AG08395 (cell line): ENCODE measurements around the gene CNOT1.
"Not testable (repeated sequence)": the region's sequence is repeated elsewhere in the genome, so short reads cannot be mapped to it uniquely, and the experiment has no call there.

Source experiments
- DNase-seq: peaks from one replicate; pipeline ENCODE4 v3.0.0; 2012; ENCODE audit warnings: mixed read lengths, low spot score

Gene CNOT1

DNA sequence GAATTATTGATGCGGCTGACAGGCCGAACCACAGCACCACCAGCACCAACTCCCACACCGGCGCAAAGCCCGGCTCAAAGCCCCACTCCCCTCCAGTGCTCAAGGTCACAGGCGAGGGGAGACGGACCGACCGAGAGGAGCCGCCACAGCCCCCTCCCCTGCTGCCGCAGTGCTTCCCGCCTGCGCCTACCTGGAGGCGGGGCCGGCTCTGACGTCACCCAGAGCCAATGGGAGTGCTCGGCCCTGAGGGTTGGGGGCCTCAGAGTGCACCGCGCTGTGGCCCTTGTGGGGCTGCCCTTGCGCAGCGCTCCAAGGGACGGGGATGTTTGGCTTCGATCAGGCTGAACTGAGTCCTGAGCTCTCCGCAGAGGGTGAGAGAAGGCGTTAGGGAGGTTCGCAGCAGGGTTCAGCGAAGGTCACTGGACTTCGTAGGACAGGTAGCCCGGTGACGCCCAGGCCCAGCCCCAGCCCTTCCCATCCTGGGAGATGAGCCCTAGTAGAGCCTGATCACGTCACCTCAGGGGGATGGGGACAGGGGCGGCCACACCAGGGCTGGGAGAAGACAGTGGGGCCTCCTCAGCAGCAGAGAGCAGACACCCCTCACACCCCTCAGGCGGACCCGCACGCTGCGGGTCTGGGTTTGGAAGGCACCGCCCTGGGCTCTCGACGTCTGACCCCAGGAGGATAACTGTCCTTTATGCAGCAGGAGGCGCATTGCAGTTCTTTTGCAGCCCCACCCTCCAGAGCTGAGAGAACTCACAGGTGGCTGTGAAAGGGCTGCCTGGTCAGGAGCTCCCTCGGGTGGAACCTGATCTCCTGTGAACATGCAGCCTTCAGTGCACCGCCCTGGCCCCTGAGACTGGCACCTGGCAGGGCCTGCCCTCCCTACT, 128.1 kb downstream of the CNOT1 start:
- DNase-seq = no peak

DNA sequence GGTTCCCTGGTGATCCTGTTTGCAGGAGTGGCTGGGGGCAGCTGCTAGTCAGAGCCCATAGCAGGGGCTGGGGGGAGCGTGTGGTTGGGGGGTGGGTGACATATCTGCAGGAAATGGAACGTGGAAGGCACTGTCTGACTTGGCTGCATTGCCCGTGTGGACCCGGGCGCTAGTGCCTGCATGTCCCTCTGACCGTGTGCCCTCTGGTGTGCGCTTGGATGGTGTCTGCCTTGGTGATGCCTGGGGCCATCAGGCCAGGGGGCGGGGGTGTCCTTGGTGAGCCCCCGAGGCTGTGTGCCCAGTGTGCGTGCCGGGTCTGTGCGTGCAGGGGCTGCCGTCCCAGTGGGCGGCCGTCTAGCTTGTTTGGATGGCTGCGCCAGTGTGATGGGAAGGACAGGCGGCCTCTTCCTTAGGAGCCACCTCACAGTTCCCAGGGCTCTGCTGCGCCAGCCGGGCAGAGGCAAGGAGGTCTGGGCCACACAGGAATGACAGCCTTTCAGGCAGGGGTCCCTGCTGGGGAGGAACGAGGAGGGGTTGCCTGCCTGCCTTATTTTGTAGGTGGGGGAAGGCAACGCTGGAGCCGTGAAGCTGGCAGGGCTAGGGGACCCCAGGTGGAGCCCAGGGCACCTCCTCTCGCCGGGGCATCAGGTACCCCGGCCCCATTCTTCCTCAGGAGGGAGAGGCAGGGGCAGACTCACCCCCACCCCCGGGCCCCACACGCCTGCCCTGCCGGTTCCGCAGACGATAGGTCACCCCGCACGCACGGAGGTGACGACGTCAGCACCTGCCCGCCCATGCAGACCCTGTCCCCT, 129.0 kb downstream of the CNOT1 start:
- no peak for DNase-seq

DNA sequence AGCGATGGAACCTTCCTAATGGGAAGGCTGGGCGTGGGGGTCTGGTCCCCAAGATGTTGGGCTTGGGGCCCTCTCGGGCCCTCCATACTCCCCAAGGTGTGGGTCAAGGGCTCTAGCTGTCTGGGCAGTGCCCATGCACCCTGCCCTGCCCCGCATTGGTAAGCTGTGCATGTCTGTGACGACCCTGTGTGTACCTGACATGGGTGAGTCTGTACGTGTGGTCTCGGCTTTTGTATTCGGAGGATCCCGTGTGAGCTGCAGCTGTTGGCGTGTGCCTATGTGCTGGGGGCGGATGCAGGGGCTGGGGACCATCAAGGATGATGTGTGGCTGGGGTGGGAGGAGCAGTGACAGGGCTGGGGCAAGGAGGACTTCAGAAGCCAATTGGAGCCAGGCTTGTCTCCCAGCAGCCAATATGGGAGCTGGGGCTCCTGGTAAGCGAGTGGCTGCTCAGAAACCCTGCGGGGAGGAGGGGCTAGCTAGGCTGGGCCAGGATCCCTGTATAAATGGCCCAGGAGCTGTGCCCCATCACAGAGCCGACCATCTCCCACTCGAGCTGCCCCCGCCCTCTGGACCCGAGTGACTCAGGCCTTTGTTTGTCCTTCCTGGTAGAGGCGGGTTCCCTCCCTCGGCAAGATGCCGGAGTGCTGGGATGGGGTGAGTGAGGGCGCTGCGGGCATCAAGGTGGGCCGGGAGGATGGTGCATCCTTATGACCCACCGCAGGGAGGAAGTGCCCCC, 129.8 kb downstream of the CNOT1 start, which contains the start of gene NDRG4:
Gene NDRG4, plus strand, starts transcription at position 529 of the 737 bp plus-strand sequence. Its CDS starts 106 bp downstream, at position 635.
- peak; percentile 80 for DNase-seq

DNA sequence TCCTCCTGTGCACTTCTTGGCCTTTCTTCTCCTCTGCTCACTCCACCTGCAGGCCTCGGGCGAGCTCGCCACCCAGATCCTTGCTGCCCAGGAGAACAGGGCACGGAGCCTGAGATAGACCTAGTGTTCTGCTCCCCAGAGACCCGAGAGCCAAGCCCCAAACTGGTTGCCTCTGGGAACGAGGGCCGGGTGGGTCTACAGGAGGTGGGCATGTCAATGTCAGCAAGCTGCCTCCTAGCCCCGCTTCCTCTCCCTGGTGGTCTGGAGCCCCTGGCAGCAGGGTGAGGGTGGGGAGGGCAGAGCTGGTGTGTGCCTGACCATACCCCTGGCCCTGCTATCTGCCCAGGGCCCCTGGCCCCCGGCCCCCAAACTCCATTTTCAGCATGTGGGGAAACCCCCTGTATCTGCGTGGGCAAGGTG, 130.5 kb downstream of the CNOT1 start:
- DNase-seq = no peak

DNA sequence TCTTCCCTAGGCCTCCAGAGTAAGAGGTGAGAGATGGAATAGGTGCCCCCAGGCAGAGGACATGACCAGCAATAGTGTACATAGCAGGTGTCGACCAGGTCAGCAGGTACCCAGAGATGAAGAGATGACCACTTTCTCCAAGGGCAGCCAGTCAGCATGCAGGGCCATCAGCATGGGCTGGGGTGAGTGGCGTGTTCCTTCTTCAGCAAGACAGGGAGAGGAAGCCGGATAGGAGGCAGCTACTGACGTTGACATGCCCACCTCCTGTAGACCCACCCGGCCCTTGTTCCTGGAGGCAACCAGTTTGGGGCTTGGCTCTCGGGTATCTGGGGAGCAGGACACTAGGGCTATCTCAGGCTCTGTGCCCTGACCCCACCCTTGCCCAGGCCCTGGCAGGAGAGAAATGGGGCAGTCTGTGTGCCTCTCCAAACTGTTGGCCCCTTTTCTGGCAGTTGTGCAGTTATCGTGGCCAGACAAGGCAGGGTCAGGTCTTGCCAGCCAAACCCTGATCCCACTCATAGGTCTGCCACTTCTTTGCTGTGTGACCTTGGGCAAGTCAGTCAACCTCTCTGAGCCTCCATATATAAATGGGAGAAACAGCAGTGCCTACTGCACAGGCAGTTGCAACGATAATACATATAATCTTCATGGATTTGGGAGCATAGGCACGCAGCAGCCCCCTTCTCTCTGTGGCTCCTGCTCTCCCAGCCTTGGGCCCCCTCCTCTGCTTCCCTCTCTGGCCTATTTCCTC, 131.1 kb downstream of the CNOT1 start:
- DNase-seq = no peak

DNA sequence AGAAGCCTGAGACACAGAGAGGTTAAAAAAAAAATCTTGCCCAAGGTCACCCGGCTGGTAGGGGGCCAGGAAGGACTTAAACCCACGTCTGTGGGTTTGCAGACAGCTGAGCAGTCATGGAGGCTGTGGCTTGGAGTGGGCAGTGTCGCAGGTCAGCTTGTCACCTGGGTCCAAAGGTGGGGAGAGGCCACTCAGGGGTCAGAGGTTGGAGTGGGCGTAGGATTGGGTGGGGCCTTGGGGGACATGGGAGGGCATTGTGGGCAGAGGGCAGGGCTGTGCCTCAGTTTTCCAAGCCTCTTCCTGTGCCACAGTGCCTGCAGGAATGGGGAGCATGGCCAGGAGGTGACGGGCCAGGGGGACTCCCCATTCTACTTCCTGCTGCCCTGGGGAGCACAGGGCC, 131.7 kb downstream of the CNOT1 start:
- no peak for DNase-seq

DNA sequence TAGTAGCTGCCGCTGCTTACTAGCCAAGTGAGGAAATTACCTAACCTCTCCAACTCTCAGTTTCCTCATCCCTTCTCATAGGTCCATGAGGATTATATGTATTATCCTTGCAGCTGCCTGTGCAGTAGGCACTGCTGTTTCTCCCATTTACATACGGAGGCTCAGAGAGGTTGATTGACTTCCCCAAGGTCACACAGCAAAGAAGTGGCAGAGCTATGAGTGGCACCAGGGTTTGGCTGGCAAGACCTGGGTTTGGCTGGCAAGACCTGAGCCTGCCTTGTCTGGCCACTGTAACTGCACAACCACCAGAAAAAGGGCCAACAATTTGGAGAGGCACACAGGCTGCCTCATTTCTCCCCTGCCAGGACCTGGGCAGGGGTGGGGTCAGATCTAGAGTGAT, 132.2 kb downstream of the CNOT1 start:
- DNase-seq = no peak

DNA sequence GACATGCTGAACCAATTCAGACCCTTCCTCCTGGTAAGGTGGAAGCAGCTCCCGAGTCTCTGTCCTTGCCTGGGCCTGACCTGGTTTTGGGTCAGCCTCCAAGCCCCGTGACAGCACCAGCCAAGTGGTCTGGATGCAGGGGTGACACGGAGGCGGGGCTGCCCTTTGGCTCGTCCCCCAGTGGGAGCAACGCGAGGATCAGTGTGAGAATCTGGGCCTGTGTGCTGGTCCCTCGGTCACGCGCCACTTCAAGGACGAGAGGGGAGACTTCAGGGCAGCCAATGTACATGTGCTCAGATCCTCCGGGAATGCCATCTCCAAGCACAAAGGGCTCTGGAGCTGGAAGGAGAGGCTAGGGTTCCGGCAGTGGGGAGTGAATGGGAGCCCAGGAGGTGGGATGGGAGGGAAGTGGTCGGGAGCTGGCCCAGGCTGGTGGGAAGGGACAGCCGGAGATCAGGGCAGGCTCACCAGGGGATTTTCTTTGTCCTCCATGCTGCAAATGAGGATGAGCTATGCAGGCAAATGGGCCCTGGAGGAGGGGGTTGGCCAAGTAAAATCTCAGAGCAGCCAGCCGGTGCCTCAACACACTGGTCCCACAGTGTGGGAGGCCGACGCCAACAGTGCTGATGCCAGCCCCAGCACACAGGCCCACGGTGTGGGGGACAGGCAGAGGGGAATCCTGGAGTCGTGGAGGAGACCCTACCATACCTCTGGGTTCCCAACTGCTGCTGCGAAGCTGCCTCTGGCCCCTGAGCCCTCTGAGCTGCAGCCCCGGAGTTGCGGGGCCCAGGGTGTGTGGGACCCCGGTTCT, 133.9 kb downstream of the CNOT1 start:
- DNase-seq = no peak

DNA sequence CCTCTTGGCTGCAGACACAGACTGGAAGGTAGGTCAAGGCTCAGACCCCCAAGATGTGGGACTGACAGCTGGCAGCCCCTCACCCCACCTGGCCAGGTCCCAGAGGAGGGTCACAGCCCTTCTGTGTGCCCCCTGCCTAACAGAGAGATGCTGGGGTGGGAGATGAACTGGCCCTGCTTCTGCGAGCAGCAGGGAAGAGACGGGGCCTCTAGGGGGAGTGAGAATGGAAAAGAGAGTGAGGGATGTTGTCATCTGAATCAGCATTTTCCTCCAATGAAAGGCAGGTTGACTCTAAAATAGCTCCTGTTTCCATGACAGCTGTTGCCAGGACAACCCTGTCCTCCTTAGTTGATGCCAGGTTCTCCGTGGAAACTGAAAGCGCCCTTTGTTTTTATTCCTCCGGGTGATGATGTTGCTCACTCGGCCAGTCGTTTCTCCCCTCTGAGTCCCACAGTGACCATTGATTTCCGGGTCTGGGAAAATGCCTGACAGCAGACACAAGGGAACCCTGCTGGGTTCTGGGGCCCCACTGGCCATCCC, 134.6 kb downstream of the CNOT1 start:
- DNase-seq = peak; percentile 97

DNA sequence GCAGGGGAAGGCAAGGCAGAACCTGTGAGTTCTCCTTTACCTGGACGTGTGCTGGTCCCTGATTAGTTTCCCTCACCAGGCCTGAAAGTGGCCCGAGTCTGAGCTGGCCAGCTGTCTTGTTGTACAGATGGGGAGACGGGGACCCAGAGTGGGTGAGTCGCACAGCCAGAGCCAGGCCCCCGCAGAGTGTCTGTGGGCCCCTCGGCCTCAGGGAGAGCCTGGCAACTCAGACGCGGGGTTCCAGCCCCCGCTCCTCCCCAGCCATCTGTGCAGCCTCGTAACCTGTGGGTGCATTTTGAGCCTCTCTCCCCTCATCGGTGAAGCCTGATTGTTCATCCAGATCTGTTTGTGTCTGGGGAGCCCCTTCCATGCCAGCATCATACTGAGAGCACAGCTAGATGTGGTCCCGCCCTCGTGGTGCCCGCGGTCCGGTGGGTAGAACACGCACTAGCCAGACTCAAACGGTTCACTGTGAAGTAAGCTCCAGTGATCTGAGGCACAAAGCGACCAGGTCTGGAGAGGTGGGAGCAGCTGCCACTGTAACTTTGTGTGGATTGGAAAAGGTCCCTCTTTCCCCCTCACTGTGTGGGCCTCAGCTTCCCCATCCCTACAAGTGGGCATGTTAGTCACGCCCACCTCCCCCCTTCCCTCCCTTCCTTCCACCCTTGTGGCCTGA, 135.7 kb downstream of the CNOT1 start:
- DNase-seq = no peak

DNA sequence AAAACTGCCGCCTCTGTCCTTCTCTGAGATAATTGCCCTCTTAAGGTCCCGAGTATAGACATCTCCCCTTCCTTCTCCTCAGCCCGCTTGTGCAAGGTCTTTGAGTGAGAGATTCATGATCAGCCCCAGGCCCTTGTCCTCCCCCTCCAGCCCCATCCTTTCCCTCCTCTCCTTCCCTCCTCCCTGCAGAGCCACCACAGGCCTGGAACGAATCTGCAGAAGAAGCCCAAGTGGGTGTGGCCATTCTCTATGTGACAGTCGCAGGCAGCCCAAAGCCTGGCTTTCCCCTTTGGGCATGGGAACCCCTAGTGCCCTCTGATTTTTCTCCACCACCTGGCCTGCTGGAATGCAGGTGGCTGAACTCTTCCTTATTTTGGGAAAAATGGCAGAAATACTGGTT, 136.9 kb downstream of the CNOT1 start:
- DNase-seq = no peak

DNA sequence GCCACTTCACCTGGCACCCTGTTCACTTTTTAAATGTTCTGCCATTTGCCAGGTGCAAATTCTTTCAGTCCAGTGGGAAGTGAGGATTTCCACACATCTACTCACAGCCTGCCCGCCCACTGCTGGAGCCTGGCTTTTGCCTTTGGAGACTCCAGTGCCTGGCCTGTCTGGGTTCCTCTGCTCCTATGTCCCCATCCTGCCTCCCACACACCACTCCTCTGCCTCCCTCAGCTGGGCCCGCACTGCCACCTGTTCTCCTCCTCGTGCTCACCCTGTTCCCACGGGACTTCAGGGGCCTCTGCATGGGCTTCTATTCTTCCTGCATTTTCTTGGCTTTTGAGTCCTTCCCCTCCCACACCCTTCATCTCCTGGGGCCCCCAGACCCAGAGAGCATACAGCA, 137.6 kb downstream of the CNOT1 start:
- no peak for DNase-seq

DNA sequence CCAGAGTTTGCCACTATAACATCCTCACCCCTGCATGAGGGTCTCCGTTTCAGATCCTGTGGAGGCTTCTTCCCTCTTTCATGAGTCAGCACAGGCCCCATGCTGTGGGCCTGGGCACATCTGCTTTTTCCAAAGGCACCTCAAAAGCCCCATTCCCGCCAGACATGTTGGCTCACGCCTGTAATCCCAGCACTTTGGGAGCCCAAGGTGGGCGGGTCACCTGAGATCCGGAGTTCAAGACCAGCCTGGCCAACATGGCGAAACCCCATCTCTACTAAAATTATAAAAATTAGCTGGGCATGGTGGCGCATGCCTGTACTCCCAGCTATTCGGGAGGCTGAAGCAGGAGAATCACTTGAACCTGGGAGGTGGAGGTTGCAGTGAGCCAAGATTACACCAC, 139.1 kb downstream of the CNOT1 start:
- DNase-seq = not testable (repeated sequence)

DNA sequence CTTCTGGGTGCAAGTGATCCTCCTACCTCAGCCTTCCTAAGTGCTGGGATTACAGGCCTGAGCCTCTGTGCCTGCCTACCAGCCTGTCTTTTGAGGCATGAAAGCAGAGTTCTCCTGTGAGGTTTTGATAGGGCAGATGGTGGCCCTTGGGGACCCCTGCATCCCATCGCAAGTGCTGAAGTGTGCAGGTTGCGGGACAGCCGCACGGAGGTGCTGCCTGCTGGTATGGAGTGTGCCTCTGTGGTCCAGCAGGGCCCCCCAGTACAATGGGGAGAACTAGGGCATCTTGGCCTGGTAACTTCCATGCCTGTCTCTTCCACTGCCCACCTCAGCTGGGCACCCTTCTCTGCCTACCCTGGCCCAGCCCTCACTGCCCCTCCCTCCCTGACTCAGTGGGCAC, 139.6 kb downstream of the CNOT1 start:
- DNase-seq = no peak

DNA sequence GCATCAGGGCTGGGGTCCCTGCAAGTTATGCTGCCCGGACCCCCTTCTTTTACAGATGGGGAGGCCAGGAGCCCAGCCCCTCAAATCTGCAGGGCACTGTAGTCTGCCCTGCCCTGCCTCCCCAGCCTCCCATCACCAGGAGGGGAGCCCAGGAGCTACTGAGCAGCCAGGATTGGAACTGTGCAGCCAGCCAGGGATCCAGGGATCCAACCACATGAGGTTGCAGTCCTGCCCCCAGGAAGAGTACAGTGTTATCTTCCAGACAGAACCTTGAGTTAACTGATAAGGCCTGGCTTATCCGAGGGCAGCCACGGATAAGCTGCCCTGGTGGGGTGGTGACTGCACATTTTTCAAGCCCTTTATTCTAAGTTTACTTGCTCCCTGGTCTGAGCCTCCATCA, 141.1 kb downstream of the CNOT1 start:
- no peak for DNase-seq

DNA sequence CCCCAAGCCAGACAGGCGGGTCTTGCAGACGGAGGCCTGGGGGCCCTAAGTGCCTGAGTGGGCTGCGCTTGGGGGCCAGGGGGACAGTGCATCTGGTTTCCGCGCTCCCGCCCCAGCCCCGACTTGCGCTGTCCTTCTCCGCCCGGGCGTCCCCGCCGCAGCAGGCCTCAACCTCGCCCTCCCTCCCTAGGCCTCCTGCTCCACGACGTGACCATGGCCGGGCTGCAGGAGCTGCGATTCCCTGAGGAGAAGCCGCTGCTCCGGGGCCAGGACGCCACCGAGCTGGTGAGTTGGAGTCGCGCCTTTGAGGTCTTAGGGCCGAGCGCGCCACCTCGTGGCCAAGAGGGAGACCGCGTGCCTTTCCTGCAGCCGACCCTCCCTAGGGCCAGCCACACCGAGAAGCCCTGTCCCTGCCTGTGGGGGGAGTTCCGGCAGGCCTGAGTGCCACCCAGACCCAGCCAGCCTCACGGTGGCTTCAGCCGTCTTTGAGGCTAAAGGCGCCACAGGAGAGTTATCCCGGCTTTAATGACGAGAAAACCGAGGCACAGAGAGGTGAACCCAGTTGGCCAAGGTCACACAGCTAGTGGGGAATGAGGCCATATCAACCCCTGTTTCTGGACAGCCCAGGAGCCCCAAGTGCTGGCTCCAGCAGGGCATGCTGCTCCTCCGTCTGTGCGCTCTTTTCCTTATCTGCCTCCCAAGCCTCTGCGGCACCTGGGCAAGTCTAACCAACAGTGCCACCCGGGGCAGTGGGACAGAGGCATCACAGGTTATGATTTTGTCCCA, 141.9 kb downstream of the CNOT1 start:
- DNase-seq = peak; percentile 86

DNA sequence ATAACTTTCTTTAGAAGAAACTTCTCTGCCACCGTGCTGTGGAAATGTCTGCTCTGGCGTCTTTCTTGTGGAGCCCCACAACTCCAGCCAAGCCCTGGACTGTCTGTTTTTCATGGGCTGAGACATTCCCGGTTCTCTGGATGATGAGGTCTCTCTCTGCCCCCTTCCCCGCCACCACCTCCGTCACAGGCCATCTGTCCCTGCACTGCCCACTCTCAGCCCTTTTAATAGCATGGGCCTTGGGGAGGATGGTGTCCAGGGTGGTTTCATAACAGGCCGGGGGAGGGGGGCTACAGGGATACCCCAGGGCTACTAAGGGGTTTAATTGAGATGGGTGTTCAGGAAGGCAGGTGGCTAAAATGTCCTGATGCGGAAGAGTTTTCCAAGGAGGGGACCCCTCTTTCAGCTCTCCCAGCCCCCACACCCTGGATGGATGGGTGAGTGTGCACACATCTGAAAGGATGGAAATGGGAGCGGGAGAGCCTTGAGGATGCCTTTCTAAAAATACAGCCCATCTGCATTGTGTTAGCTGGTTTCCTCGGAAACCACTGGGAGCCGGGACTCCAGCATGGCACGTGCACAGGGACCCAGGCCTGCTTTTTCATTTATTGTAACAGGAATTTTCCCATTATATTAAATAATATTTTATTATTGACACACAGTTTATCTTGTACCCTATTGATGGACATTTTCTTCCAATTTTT, 144.3 kb downstream of the CNOT1 start:
- DNase-seq = no peak

DNA sequence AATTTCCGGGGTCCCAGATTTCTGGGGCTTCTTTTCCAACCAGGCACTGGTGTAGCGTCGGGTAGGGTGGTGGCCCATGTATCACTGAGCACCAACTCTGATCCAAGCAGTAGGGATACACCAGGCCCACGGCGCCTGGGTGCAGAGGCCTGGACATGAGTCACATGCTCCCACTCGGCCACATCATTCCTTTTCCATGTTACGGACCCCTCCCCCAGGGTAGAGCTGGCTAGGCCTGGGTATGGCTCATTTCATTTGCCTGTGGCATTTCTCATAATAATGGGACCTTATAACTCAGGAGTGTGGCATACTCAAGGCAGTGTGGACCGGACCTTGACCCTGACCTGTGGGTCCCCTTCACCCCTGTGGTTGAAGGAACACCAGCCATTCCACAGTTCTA, 147.7 kb downstream of the CNOT1 start:
- DNase-seq = no peak
